ENCODE data around the gene STX12.

Gene STX12

GRCh38 chr1:27872059-27872801 lies 99.2 kb downstream of the STX12 start, which contains the start of gene THEMIS2:
THEMIS2 (plus strand) TSS chr1:27872544; CDS start chr1:27872572, 28 bp downstream.
- peak in 1 of 2 donors; percentile 60 for DNase-seq

DNA sequence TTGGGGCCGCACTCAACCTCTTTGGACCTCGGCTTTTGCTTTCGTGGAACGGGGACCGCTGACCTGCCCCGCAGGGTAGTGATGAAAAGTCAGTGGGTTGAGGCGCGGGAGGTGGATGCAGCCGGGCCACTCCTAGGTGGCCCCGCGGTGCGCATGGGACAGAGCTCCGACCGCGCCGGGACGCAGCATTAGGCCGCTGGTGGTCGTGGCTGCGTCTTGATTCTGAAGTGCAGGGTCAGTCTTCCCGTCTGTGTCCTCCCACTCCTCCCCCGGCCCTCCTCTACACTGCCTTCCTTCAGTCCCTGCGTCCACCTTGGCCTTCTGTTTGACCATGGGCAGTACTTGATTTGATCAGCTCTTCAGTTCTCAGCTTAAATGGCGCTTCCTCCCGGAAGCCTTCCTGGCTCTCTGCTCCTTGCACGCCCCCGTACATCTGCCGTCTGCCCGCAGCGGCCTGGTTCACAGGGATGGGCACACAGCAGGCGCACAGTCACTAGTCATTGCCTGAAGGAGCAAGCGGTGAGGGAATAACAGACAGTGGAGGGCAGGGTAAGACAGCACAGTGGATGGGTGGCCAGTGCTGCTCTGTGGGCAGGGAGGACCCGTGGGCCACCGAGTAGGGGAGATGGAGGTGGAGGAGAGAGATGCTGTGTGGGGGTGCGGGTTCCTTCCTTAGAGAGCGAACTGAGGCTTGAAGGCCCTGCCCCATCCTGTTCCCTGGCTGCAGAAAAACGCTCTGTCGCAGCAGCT lies 100.0 kb downstream of the STX12 start:
- peak; percentile 10 to 36 for DNase-seq

- peak in 1 of 2 donors; percentile 69 for DNase-seq
These were observed 100.8 kb downstream of the STX12 start for GRCh38 chr1:27873671-27874384.
